HG02642 (cell line): ENCODE results near the gene KANK3.

Experiments used
- ATAC-seq: cut with Tn5 transposase; IDR thresholded peaks from one replicate; pipeline ENCODE4 v1.9.1; 2021; ENCODE audit warnings: mild to moderate bottlenecking; ENCODE audit not compliant: unreplicated experiment, poor library complexity

KANK3 gene

DNA sequence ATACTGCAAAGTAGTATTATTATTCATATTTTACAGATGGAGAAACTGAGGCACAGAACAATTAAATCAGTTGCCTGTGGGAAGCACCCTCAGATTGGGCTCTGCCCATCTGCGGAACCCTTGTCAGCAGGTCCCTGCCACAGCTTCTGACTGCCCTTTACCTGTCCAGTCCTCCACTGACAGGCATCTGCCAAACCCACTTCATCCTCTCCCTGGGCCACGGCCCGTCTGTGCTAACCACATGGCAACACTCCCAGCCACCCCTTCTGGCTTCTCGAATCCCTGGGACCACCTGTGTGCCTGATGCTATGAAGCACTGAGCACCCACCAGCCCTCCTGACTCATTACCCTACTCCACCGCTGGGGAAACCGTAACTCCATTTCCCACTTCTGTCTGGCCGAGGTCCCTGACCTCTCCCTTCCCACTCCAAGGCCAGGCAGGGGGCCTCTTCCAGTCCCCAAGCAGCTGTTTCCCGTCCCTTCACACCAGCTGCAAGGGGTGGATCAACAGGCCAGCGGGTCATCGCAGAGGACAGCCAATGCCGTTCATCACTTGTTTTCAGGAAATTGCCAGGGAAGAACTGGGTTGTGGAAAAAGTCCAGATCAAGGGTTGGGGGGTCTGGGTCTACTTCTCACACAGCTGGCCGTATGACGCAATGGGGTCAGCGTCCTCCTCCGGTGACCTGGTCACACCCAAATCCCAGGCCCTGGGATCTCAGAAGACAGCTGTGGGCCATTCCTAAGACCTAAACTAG lies 2.5 kb downstream of the KANK3 start:
- no peak for ATAC-seq

- ATAC-seq = no peak
Measured at GRCh38 chr19:8338835-8339234, 4.2 kb downstream of the KANK3 start.

GRCh38 chr19:8337728-8338127 lies 5.3 kb downstream of the KANK3 start:
- ATAC-seq = no peak

DNA sequence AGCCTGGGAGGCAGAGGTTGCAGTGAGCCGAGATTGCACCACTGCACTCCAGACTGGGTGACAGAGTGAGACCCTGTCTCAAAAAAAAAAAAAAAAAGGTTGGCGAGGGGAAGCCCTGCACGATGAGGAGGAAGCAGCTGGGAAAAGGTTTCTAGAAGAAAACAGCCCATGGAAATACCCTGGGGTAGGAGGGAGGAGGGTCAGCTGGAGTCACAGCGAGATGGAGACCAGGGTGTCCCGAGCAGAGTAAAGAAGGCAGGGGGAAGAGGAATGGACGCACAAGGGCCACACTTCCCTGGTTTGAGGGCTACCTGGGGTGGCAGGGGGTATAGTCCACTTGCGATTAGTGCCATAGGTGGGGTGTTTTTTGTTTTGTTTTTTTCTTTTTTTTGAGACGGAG lies 6.4 kb downstream of the KANK3 start:
- no peak for ATAC-seq

DNA sequence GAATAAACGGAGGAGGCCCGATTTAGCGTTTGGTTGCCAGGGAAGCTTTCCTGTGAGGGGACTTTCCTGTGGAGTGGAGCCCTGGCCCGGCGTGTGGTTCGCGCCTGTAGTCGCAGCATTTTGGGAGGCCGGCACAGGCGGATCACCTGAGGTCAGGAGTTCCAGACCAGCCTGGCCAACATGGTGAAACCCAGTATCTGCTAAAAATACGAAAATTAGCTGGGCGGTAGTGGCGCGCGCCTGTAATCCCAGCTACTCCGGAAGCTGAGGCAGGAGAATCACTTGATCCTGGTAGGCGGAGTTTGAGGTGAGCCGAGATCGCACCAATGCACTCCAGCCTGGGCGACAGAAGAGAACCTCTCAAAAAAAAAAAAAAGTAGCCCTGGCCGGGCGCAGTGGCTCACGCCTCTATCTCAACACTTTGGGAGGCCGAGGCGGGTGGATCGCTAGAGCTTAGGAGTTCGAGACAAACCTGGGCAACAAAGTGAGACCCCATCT lies 6.9 kb downstream of the KANK3 start:
- ATAC-seq = no peak

DNA sequence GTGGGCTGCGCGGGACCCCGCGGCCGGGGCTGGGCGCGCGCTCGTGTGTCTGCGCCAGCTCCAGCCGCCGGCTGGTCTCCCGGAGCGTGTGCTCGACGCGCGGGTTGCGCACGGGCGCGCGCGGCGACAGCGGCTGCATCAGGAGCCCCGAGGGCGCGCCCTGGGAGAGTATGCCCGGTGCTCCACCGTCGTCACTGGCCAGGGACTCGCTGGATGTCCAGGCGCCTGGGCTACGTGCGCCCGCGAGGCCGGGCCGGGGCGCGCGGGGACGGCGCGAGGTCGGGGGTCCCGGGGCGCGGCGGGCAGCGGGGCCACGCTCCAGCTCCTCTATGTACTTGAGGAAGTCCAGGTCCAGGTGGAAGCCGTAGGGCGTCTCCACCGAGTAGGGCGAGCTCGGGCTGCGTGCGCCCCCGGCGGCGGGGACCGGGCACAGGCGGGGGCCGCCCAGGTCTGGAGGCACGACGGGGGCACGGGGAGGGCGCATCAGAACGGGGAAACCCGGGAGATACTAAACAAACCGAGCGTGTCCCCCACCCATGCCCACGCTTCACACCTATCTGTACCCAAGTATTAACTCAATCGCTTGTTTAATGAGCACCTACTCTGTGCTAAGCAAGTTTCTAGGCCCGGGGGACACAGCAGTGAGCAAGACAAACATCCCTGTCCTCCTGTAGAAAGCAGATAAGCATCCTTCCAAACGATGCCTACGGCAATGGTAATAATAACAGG lies 7.6 kb downstream of the KANK3 start:
- no peak for ATAC-seq

- ATAC-seq = no peak
Measured at GRCh38 chr19:8334458-8335342, 8.4 kb downstream of the KANK3 start.

DNA sequence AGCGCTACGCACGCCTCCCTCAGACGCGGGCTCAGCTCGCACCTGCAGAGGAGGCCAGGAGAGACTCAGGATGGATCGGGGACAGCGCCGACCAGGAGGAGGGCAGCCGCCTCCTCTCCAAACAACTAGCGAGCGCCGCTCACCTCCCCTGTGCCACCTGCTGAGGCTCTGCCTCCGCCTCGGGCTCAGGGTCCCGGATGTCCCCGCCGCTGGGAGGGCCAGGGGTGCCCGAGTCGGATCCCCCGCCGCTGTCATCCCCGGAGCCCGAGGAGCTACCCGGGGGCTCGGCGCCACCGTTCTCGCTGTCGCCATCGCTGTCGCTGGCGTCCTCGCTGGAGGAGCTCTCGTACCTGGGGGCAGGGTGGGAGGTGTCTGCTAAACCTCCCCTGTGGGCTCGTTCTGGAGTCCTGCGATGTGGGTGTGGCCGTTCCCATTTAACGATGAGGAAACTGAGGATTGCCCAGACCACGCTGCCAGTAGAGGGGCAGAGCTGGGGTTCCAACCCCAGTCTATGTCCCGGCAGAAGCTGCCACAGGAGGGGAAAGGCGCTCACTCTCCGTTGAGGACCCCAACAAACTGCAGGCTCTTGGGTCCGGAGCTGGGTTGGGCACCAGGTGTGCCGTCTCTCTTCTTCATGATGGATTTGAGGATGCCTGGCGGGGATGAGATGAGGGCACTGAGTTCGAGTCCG lies 9.2 kb downstream of the KANK3 start:
- ATAC-seq = no peak

- no peak for ATAC-seq
Measured at GRCh38 chr19:8332976-8333766, 9.9 kb downstream of the KANK3 start.

DNA sequence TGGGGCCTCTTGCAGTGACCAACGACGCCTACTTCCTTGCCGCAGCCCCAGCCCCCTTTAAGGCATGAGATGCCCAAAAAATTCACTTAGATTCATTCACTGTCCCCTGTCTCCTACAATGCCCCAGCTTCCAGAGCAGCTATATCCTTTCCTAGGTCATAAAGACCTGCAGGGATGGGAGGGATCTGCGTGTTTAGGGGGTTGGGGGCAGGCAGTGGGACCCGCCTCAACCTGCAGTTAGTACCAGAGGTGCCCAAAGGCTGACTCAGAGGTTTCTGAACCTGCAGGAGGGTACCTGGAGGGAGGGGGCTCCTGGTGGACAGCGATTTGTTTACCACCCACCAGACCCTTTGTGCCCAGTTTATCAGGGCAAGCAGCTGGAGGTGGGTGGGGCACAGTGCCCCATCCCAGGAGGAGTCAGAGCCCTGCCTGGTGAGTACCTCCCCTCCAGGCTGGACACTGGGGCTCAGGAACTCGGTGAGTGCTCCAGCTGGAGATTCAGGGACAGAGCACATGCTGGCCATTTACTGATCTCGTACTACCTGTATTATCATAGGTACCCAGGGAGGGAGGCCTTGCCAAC lies 11.7 kb downstream of the KANK3 start:
- ATAC-seq = no peak

DNA sequence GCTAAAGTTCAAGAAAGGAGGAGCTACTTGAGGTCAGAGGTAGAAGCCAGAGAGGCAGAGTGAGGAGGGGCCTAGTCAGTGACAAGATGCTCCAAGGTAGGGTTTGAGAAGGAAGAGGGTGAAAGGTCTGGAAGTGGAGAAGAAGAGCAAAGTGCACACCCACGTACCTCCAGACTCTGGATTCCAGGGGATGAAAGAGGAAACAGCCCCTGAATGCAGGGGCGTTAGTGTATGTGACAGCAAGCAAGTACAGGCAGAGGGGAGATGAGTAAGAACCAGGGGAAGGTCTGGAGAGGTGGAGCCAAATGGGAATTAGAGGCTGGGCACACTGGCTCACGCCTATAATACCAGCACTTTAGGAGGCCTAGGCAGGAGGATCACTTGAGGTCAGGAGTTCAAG lies 13.1 kb downstream of the KANK3 start:
- ATAC-seq = no peak

DNA sequence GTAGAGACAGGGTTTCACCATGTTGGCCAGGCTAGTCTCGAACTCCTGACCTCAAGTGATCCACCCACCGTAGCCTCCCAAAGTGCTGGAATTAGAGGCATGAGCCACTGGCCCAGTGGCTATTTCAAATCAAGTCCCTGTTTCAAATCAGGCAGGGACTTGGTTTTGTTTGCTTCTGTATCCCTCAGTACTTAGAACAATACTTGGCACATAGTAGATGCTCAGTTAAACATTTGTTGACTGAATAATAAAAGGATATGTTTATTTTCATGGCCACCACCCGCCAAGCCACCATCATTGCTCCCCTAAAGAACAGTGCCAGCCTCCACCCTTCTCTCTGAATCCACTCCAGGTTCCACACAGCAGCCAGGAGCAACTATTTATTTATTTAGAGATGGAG lies 17.6 kb downstream of the KANK3 start:
- no peak for ATAC-seq

GRCh38 chr19:8324186-8325050 lies 18.6 kb downstream of the KANK3 start:
- no peak for ATAC-seq

- ATAC-seq = no peak
Measured at GRCh38 chr19:8323781-8324185, 19.3 kb downstream of the KANK3 start.

DNA sequence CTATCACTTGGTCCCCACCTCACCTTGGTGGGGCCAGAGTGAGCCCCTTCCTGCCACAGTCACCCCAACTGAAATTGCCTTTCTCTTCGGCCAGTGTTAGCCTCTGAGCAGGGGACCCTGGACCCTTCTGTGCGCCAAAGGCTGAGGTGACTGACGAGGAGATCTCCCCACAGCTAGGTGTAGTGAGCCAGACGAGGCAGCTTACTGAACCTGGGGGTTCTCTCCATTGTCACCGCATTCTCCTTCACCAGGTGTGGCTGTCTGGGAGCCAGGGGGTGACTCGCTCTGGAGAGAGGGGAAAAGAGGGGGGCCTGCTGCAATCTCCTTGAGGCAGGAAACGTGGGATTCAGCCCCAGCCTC lies 20.4 kb downstream of the KANK3 start:
- ATAC-seq = no peak

- no peak for ATAC-seq
Measured at GRCh38 chr19:8321986-8322637, 20.9 kb downstream of the KANK3 start.

DNA sequence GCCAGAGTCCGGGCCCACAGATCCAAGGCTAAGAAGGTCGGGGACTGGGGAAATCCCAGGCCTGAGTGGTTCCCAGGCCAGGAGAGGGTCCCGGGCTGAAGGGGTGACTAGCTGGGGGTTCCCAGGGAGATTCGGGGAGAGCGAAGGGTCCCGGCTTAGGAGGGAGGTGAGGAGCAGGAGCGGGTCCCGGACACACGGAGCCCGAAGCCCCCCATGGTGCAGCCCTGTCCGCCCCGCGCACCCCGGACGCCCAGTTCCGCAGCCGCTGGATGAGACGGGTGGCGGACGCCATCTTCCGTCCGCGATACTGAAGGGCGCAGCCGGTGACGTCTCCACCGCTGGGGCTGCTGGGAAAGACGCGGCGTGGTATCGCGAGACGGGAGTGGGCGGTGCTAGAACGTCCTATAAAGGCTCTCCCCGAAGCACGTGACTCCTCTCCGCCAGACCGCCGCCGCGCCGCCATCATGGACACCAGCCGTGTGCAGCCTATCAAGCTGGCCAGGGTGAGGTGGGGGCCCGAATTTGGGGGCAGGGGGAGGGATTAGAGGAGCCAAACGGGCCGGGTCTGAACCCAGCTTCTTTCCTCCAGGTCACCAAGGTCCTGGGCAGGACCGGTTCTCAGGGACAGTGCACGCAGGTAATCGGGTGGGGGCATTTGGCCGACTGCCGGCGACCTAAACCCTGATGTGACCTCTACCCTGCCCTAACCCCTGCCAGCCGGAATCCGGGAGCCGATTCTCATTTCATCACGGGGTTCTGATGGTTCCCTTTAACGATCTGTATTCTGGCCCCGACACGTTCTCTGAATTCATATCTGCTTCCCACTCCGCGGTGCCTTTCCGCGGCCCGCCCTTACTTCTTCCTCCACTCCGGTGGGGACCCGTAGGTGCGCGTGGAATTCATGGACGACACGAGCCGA lies 21.7 kb downstream of the KANK3 start, which contains the start of the genes NDUFA7 and RPS28:
TSS of gene NDUFA7 (minus strand) at position 309 of the 919 bp plus-strand sequence. CDS start at position 292, 17 bp downstream.
TSS of gene RPS28 (plus strand) at position 430 of the 919 bp plus-strand sequence. CDS start at position 465, 35 bp downstream.
- ATAC-seq = peak; percentile 92
